Stimulated activated CD4-positive, alpha-beta T cell treated with anti-CD3 and anti-CD28 coated beads, Interleukin-15, amount 100 ng/mL, for 1 hour (primary cell): ENCODE data around the gene DDX10.
"Not testable (repeated sequence)": the region's sequence is repeated elsewhere in the genome, so short reads cannot be mapped to it uniquely, and the experiment has no call there.

Experiments used
- DNase-seq, 2 donors: peaks; one replicate each; pipeline ENCODE4 v3.0.0-alpha.2; 2020; ENCODE audit warnings: low read depth in 1 of 2, low spot score in 1 of 2

Gene DDX10

GRCh38 chr11:108713076-108713790 lies 48.4 kb downstream of the DDX10 start:
- no peak for DNase-seq

GRCh38 chr11:108715239-108715638 lies 50.4 kb downstream of the DDX10 start:
- DNase-seq = no peak

- DNase-seq = no peak
Observed at GRCh38 chr11:108718466-108718865, 53.6 kb downstream of the DDX10 start.

GRCh38 chr11:108724974-108725689 lies 60.3 kb downstream of the DDX10 start:
- DNase-seq = no peak

- DNase-seq = no peak
Observed at GRCh38 chr11:108726077-108726800, 61.4 kb downstream of the DDX10 start.

- no peak for DNase-seq
Observed at GRCh38 chr11:108727665-108728064, 62.8 kb downstream of the DDX10 start.

- DNase-seq = no peak
Observed at GRCh38 chr11:108729227-108729871, 64.5 kb downstream of the DDX10 start.

GRCh38 chr11:108732395-108732794 lies 67.5 kb downstream of the DDX10 start:
- DNase-seq = no peak

GRCh38 chr11:108733479-108734116 lies 68.7 kb downstream of the DDX10 start:
- DNase-seq = peak in 1 of 2 donors; percentile 3

GRCh38 chr11:108734283-108734682 lies 69.4 kb downstream of the DDX10 start:
- DNase-seq = no peak

- no peak for DNase-seq
Observed at GRCh38 chr11:108734956-108735559, 70.2 kb downstream of the DDX10 start.

- not testable (repeated sequence) for DNase-seq
Observed at GRCh38 chr11:108740132-108740531, 75.3 kb downstream of the DDX10 start.

- DNase-seq = no peak
Observed at GRCh38 chr11:108743851-108744250, 79.0 kb downstream of the DDX10 start.

GRCh38 chr11:108748968-108749367 lies 84.1 kb downstream of the DDX10 start:
- no peak for DNase-seq

- no peak for DNase-seq
Observed at GRCh38 chr11:108751444-108751843, 86.6 kb downstream of the DDX10 start.

GRCh38 chr11:108752297-108752751 lies 87.5 kb downstream of the DDX10 start:
- no peak for DNase-seq

GRCh38 chr11:108754901-108755625 lies 90.2 kb downstream of the DDX10 start:
- DNase-seq = no peak

GRCh38 chr11:108757630-108758029 lies 92.8 kb downstream of the DDX10 start:
- DNase-seq = no peak

GRCh38 chr11:108758458-108758857 lies 93.6 kb downstream of the DDX10 start:
- DNase-seq = no peak
